ENCODE measurements around the gene DRC3. TPM values are rescaled to one million over a fixed set of nuclear protein-coding genes. Genes with fewer than 3 reads are reported as not detected.

Gene DRC3
- total and polyA plus RNA-seq, 7 donors, result 0.39 to 1.8 (median 0.69) TPM

GRCh38 chr17:17989081-17989480 is 16.4 kb downstream of the DRC3 start:
- no peaks in the 10 kb centered on the region for H3K27me3 ChIP-seq (ENCODE audit: insufficient read depth in 3 of 3, low read length in 2 of 3)
- DNase-seq (no peak), ATAC-seq (no peak)
- intact Hi-C loops (cut with DNase I), result loop anchor here in 1 of 2 donors (5.0 kb wide), 1 partner anchor 43 kb away; no protein-coding TSS in a partner anchor
- no peak overlapping the region for H3K27ac ChIP-seq
- WGBS, 3 donors, result 90 to 91% (median 91%) methylated on average over 9 of the region's 9 CpGs
- H3K9me3 ChIP-seq, result no peaks in the 10 kb centered on the region
- no peak overlapping the region for H3K4me3 ChIP-seq
- peaks cover 21% of the 10 kb centered on the region for H3K4me1 ChIP-seq
- no peak for TF ChIP-seq CTCF (IDR thresholded peaks at IDR 0.05)
- no peaks in the 10 kb centered on the region for H3K36me3 ChIP-seq (ENCODE audit: insufficient read depth in 1 of 2, low read depth in 1 of 2)

GRCh38 chr17:17989618-17990017 is 17.0 kb downstream of the DRC3 start:
- 65 to 92% (median 71%) methylated on average over 10 of the region's 10 CpGs for WGBS, 3 donors
- no peak for ATAC-seq
- intact Hi-C loops (cut with DNase I), result loop anchor here (5.0 kb wide), 1 partner anchor 43 kb away; no protein-coding TSS in a partner anchor
- no peaks in the 10 kb centered on the region for H3K36me3 ChIP-seq (ENCODE audit: insufficient read depth in 1 of 2, low read depth in 1 of 2)
- no peaks in the 10 kb centered on the region for H3K9me3 ChIP-seq
- H3K27ac ChIP-seq, result peak overlapping the region; percentile 71
- no peak for TF ChIP-seq CTCF (IDR thresholded peaks at IDR 0.05)
- H3K4me3 ChIP-seq, result no peak overlapping the region
- DNase-seq, result no peak
- peaks cover 21% of the 10 kb centered on the region for H3K4me1 ChIP-seq
- H3K27me3 ChIP-seq (ENCODE audit: insufficient read depth in 3 of 3, low read length in 2 of 3), result no peaks in the 10 kb centered on the region

GRCh38 chr17:17990282-17990681 is 17.6 kb downstream of the DRC3 start:
- TF ChIP-seq CTCF (IDR thresholded peaks at IDR 0.05), result no peak
- Histone ChIP-seq H3K27ac (peak overlapping the region; percentile 71), H3K4me3 (no peak overlapping the region), H3K27me3 (ENCODE audit: insufficient read depth in 3 of 3, low read length in 2 of 3) (no peaks in the 10 kb centered on the region), H3K9me3 (no peaks in the 10 kb centered on the region), H3K4me1 (peaks cover 21% of the 10 kb centered on the region), H3K36me3 (ENCODE audit: insufficient read depth in 1 of 2, low read depth in 1 of 2) (no peaks in the 10 kb centered on the region)
- 23 to 45% (median 30%) methylated on average over 2 of the region's 2 CpGs for WGBS, 3 donors
- ATAC-seq (peak; percentile 48 to 81 (median 73)), DNase-seq (no peak)
- intact Hi-C loops (cut with DNase I), result loop anchor here in 1 of 2 donors (5.0 kb wide), 1 partner anchor 42 kb away; no protein-coding TSS in a partner anchor

GRCh38 chr17:17993366-17993765 is 20.7 kb downstream of the DRC3 start:
- H3K36me3 ChIP-seq (ENCODE audit: insufficient read depth in 1 of 2, low read depth in 1 of 2), result no peaks in the 10 kb centered on the region
- TF ChIP-seq CTCF (IDR thresholded peaks at IDR 0.05), result no peak
- H3K27me3 ChIP-seq (ENCODE audit: insufficient read depth in 3 of 3, low read length in 2 of 3), result no peaks in the 10 kb centered on the region
- H3K4me3 ChIP-seq, result no peak overlapping the region
- 90 to 92% (median 92%) methylated on average over 2 of the region's 2 CpGs for WGBS, 3 donors
- intact Hi-C loops (cut with DNase I), result loop anchor here in 1 of 2 donors (5.0 kb wide), 1 partner anchor 39 kb away; no protein-coding TSS in a partner anchor
- H3K9me3 ChIP-seq, result no peaks in the 10 kb centered on the region
- peaks cover 21% of the 10 kb centered on the region for H3K4me1 ChIP-seq
- ATAC-seq, result no peak
- DNase-seq, result no peak
- H3K27ac ChIP-seq, result no peak overlapping the region

GRCh38 chr17:17993852-17994251 is 21.2 kb downstream of the DRC3 start:
- intact Hi-C loops (cut with DNase I), result loop anchor here in 1 of 2 donors (5.0 kb wide), 1 partner anchor 38 kb away; no protein-coding TSS in a partner anchor
- Histone ChIP-seq H3K9me3 (no peaks in the 10 kb centered on the region), H3K36me3 (ENCODE audit: insufficient read depth in 1 of 2, low read depth in 1 of 2) (no peaks in the 10 kb centered on the region), H3K27me3 (ENCODE audit: insufficient read depth in 3 of 3, low read length in 2 of 3) (no peaks in the 10 kb centered on the region), H3K27ac (no peak overlapping the region), H3K4me3 (no peak overlapping the region), H3K4me1 (peaks cover 21% of the 10 kb centered on the region)
- ATAC-seq, result no peak
- no peak for DNase-seq
- TF ChIP-seq CTCF (IDR thresholded peaks at IDR 0.05), result no peak
- 94 to 98% (median 97%) methylated on average over 11 to 12 of the region's 12 CpGs for WGBS, 3 donors
